Endothelial cell of umbilical vein (primary cell): ENCODE results near the gene MIB2.

Source experiments
- CTCF ChIP-seq, 2 donors: IDR thresholded peaks; 1 replicate in 1 of 2; 2 replicates in 1 of 2; pipeline ENCODE4 v1.5.1; 2011; ENCODE audit warnings: low read length in 2 of 2, mild to moderate bottlenecking in 2 of 2, moderate library complexity in 2 of 2, control low read depth in 1 of 2, inconsistent platforms in 1 of 2, low read depth in 1 of 2; ENCODE audit not compliant: insufficient read depth in 1 of 2; ENCODE audit errors: extremely low read depth in 1 of 2
- POLR2A ChIP-seq: IDR thresholded peaks from 2 replicates; pipeline ENCODE4 v1.6.1; 2012; ENCODE audit warnings: low read depth, mild to moderate bottlenecking, control low read depth, low read length
- POLR2AphosphoS5 ChIP-seq: IDR thresholded peaks from 2 replicates; pipeline ENCODE4 v1.6.1; 2012; ENCODE audit warnings: low read depth, mild to moderate bottlenecking, control low read depth, low read length, moderate library complexity; ENCODE audit not compliant: insufficient read depth

GRCh38 chr1:1616045-1616790 lies 918 bp downstream of the MIB2 start:
- TF ChIP-seq POLR2A, result no peak
- no peak for TF ChIP-seq CTCF (IDR thresholded peaks at IDR 0.05; ENCODE audit: extremely low read depth in 1 of 2, insufficient read depth in 1 of 2, low read depth in 1 of 2, low read length in 2 of 2)
- TF ChIP-seq POLR2AphosphoS5, result no peak
